Activated T-cell treated with anti-CD3 and anti-CD28 coated beads for 1 hour (primary cell): Measurements from ENCODE around the gene GXYLT1.
"Not testable (repeated sequence)": the region's sequence is repeated elsewhere in the genome, so short reads cannot be mapped to it uniquely, and the experiment has no call there.

Experiments
- DNase-seq: peaks from one replicate; pipeline ENCODE4 v3.0.0-alpha.2; 2020; ENCODE audit warnings: low read depth

Gene GXYLT1

GRCh38 chr12:42144408-42145196 is at the start of gene GXYLT1:
GXYLT1 (minus strand) TSS chr12:42144874; CDS start chr12:42144646, 228 bp downstream.
- peak; percentile 70 for DNase-seq

- DNase-seq = no peak
These were observed 48.0 kb upstream of the GXYLT1 start for GRCh38 chr12:42192686-42193085.

GRCh38 chr12:42192258-42192657 is 47.6 kb upstream of the GXYLT1 start:
- no peak for DNase-seq

GRCh38 chr12:42190376-42190775 is 45.7 kb upstream of the GXYLT1 start:
- no peak for DNase-seq

GRCh38 chr12:42188275-42188674 is 43.6 kb upstream of the GXYLT1 start:
- not testable (repeated sequence) for DNase-seq

- DNase-seq = no peak
These were observed 43.1 kb upstream of the GXYLT1 start for GRCh38 chr12:42187799-42188198.

- DNase-seq = no peak
These were observed 42.1 kb upstream of the GXYLT1 start for GRCh38 chr12:42186793-42187192.

GRCh38 chr12:42182394-42182793 is 37.7 kb upstream of the GXYLT1 start:
- DNase-seq = no peak

GRCh38 chr12:42180990-42181596 is 36.4 kb upstream of the GXYLT1 start:
- DNase-seq = no peak

GRCh38 chr12:42178101-42178500 is 33.4 kb upstream of the GXYLT1 start:
- no peak for DNase-seq

- DNase-seq = no peak
These were observed 30.3 kb upstream of the GXYLT1 start for GRCh38 chr12:42174978-42175377.

GRCh38 chr12:42173961-42174521 is 29.4 kb upstream of the GXYLT1 start:
- DNase-seq = no peak

GRCh38 chr12:42172441-42173210 is 28.0 kb upstream of the GXYLT1 start:
- no peak for DNase-seq

GRCh38 chr12:42167711-42168110 is 23.0 kb upstream of the GXYLT1 start:
- no peak for DNase-seq

- no peak for DNase-seq
These were observed 21.8 kb upstream of the GXYLT1 start for GRCh38 chr12:42166501-42166900.

GRCh38 chr12:42163913-42164312 is 19.2 kb upstream of the GXYLT1 start:
- DNase-seq = no peak

GRCh38 chr12:42162965-42163364 is 18.3 kb upstream of the GXYLT1 start:
- DNase-seq = no peak

- no peak for DNase-seq
These were observed 17.5 kb upstream of the GXYLT1 start for GRCh38 chr12:42162193-42162592.

GRCh38 chr12:42161529-42161928 is 16.9 kb upstream of the GXYLT1 start:
- DNase-seq = no peak

- DNase-seq = no peak
These were observed 11.6 kb upstream of the GXYLT1 start for GRCh38 chr12:42156232-42156631.

GRCh38 chr12:42145552-42146215 is 1.0 kb upstream of the GXYLT1 start:
- no peak for DNase-seq

GRCh38 chr12:42145197-42145549 is 499 bp upstream of the GXYLT1 start:
- DNase-seq = no peak
